GM12892 (cell line): ENCODE results near the gene PLPP7.

Source experiments
- POLR2A ChIP-seq: IDR thresholded peaks from 2 replicates; pipeline ENCODE4 v1.6.1; 2011; ENCODE audit warnings: low read depth, low read length, control low read depth
- TAF1 ChIP-seq: IDR thresholded peaks from 2 replicates; pipeline ENCODE4 v1.6.1; 2011; ENCODE audit warnings: low read depth, mild to moderate bottlenecking, control low read depth, low read length, borderline replicate concordance

DNA sequence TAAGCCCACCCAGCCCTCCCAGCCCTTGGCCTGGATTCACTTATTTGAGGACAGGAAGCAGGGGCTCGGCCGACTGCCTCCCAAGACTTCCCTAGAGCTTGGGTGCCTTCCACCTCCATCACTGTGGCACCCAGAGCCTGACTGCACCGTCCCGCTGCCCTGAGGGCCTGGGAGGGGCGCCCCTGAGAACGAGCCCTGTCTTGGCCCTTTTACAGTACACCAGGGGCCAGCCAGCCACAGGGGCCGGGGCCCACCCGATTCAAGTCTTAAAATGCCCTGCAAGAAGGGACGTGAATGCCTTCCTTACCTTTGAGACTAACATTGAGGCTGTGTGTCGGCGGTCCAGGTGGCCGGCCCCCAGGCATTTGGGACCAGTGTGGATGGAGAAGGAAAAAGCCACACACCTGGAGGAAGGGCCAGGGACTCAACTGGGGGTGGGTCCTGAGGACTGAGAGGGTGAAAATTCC lies 30.1 kb upstream of the PLPP7 start:
- TF ChIP-seq POLR2A (no peak), TAF1 (no peak)
